Heart right ventricle (tissue), 16 donors: Measurements from ENCODE around the gene SPACA9. TPM values are rescaled to one million over a fixed set of nuclear protein-coding genes. Genes with fewer than 3 reads are reported as not detected.

Source experiments
- ATAC-seq, 8 donors: fragments of 200-7000 bp; cut with Tn5 transposase; one replicate each; pipeline ENCODE4 v1.9.1; 2020; ENCODE audit warnings: mild to moderate bottlenecking in 8 of 8, moderate library complexity in 8 of 8, moderate number of reproducible peaks in 1 of 8
- DNase-seq, 2 donors: peaks; one replicate each; pipeline ENCODE4 v3.0.0-alpha.2; 2020
- H3K27ac ChIP-seq, 10 donors: fragments of 200-600 bp; sonication (generic) in 2 of 10; one replicate each; pipeline versions ENCODE4 v1.5.0 to v1.8.0; 2020 to 2022; ENCODE audit warnings: mild to moderate bottlenecking in 3 of 10
- H3K27me3 ChIP-seq, 7 donors: fragments of 200-600 bp; one replicate each; pipeline ENCODE4 v1.8.0; 2021 to 2022; ENCODE audit warnings: mild to moderate bottlenecking in 2 of 7
- H3K36me3 ChIP-seq, 9 donors: fragments of 200-600 bp; sonication (generic) in 1 of 9; one replicate each; pipeline versions ENCODE4 v1.5.0 to v1.8.0; 2020 to 2022; ENCODE audit warnings: mild to moderate bottlenecking in 2 of 9
- H3K4me1 ChIP-seq, 9 donors: fragments of 200-600 bp; sonication (generic) in 1 of 9; one replicate each; pipeline versions ENCODE4 v1.5.0 to v1.8.0; 2020 to 2022; ENCODE audit warnings: mild to moderate bottlenecking in 4 of 9
- H3K4me3 ChIP-seq, 10 donors: fragments of 200-600 bp; sonication (generic) in 2 of 10; one replicate each; pipeline versions ENCODE4 v1.5.0 to v1.8.0; 2020 to 2022; ENCODE audit warnings: mild to moderate bottlenecking in 7 of 10, moderate library complexity in 2 of 10
- H3K9me3 ChIP-seq, 11 donors: fragments of 200-600 bp in 10 of 11; sonication (generic) in 2 of 11; one replicate each; pipeline versions ENCODE4 v1.5.0 to v1.8.0; 2013 to 2022; ENCODE audit warnings: mild to moderate bottlenecking in 2 of 11, control low read depth in 1 of 11, moderate library complexity in 1 of 11
- CTCF ChIP-seq, 9 donors: fragments of 200-600 bp; sonication (generic) in 2 of 9; IDR thresholded peaks; one replicate each; pipeline versions ENCODE4 v1.5.0 to v1.8.0; 2021 to 2022; ENCODE audit warnings: antibody characterized with exemption in 9 of 9, mild to moderate bottlenecking in 5 of 9, moderate library complexity in 1 of 9
- WGBS, 2 donors: extraction: QIAGEN DNeasy Blood & Tissue Kit; methylation state at CpG; one replicate each; pipeline ENCODE4 v1.1.7; 2013; ENCODE audit warnings: inconsistent platforms in 1 of 2; 5-methylcytosine and 5-hydroxymethylcytosine counted together
- intact Hi-C, 10 donors: fragments of 100-400 bp; cut with DNase I; formaldehyde crosslinking; loops; one replicate each; pipeline versions ENCODE4 v1.11.1 to v1.14.2; 2022
- polyA plus RNA-seq, 2 donors: library from polyadenylated mRNA; stranded (reverse); fragments of 200-250 nt; gene quantifications; one replicate each; pipeline ENCODE4 v1.2.3, GENCODE V29; 2013
- total RNA-seq, 10 donors: library from RNA; stranded (reverse); fragmentation: NEBNext Ultra II Directional in 3 of 10; extraction: Animal tissue kit (Norgen Biotek cat#: 25700) in 3 of 10; gene quantifications; one replicate each; pipeline versions ENCODE4 v1.2.1 to v1.2.4, GENCODE V29; 2021 to 2023
- donor health status: Arrhythmogenic right ventricular cardiomyopathy.
- donor health status: ischemic (EF 13 %, LVEDD 7.1; RV severe dilation, severe dysfunction).
- donor health status: healthy with polysubstance abuse.
- donor health status: DM: no; HTN: yes; CAD: no.
- donor health status: DM: no; HTN: no; CAD: no.
- donor health status: ischemic (EF 25% LVEDD 6.9; RV normal size, moderate dysfunction).
- donor health status: ischemic (EF 25% LVEDD 5.7; RV mildly dilated, moderate dysfunction).
- donor health status: healthy.
- donor health status: DM: yes; HTN: yes; CAD: no.
- donor health status: Ischemic cardiomyopathy.
- donor health status: ischemic (EF 35%, LVEDD 5.7; RV mildly dilated, moderate dysfunction).
- donor health status: nonischemic (EF 11% LVEDD 7.7; RV severe dilation, severe dysfunction).
- donor health status: DM: yes; HTN: yes; CAD: no.
- donor health status: PGD.
- donor health status: ischemic (EF 29% LVEDD 5.4; RV normal size, mild dysfunction).
- donor health status: nonischemic (EF 23%, LVEDD 6.1; RV moderate dilation, normal function).

The SPACA9 gene
- total and polyA plus RNA-seq, 12 donors = 1.7 to 10.1 (median 5.5) TPM

- peak in 6 of 8 donors; percentile 61 to 82 (median 74) for ATAC-seq
- H3K36me3 ChIP-seq = peaks cover 0 to 100% (median 70%) of the 10 kb centered on the region in 9 donors
- no peaks in the 10 kb centered on the region for H3K27me3 ChIP-seq
- peak overlapping the region in 5 of 10 donors; percentile 24 to 45 (median 39) for H3K27ac ChIP-seq
- H3K4me1 ChIP-seq = peaks cover 0 to 10% (median 0%) of the 10 kb centered on the region in 9 donors
- intact Hi-C loops = no loop called here
- H3K4me3 ChIP-seq = no peak overlapping the region
- no peak for TF ChIP-seq CTCF (IDR thresholded peaks at IDR 0.05)
- H3K9me3 ChIP-seq = peaks cover 0 to 6% (median 0%) of the 10 kb centered on the region in 11 donors
- DNase-seq = no peak
- WGBS, 2 donors = 64 to 68% methylated on average over 7 of the region's 7 CpGs
Measured at GRCh38 chr9:132919614-132920268, 41.0 kb downstream of the SPACA9 start.

- DNase-seq = no peak
- H3K4me1 ChIP-seq = peaks cover 0 to 10% (median 0%) of the 10 kb centered on the region in 9 donors
- WGBS, 2 donors = 74 to 75% methylated on average over 9 of the region's 9 CpGs
- no peaks in the 10 kb centered on the region for H3K27me3 ChIP-seq
- no peak overlapping the region for H3K4me3 ChIP-seq
- H3K27ac ChIP-seq = no peak overlapping the region
- TF ChIP-seq CTCF (IDR thresholded peaks at IDR 0.05) = no peak
- H3K9me3 ChIP-seq = no peaks in the 10 kb centered on the region
- intact Hi-C loops = no loop called here
- no peak for ATAC-seq
- H3K36me3 ChIP-seq = peaks cover 0 to 100% (median 73%) of the 10 kb centered on the region in 9 donors
Measured at GRCh38 chr9:132923346-132923902, 44.7 kb downstream of the SPACA9 start.

GRCh38 chr9:132927704-132928103, 49.0 kb downstream of the SPACA9 start:
- Histone ChIP-seq H3K4me3 (no peak overlapping the region), H3K27me3 (no peaks in the 10 kb centered on the region), H3K4me1 (no peaks in the 10 kb centered on the region), H3K27ac (no peak overlapping the region), H3K36me3 (peaks cover 0 to 94% (median 42%) of the 10 kb centered on the region in 9 donors), H3K9me3 (no peaks in the 10 kb centered on the region)
- WGBS, 2 donors = 90 to 95% methylated on average over 7 of the region's 7 CpGs
- intact Hi-C loops = no loop called here
- no peak for DNase-seq
- ATAC-seq = no peak
- no peak for TF ChIP-seq CTCF (IDR thresholded peaks at IDR 0.05)

- WGBS, 2 donors = 94 to 95% methylated on average over 9 of the region's 9 CpGs
- H3K27me3 ChIP-seq = no peaks in the 10 kb centered on the region
- no peaks in the 10 kb centered on the region for H3K9me3 ChIP-seq
- TF ChIP-seq CTCF (IDR thresholded peaks at IDR 0.05) = no peak
- peaks cover 0 to 82% (median 22%) of the 10 kb centered on the region in 9 donors for H3K36me3 ChIP-seq
- no peak for ATAC-seq
- no peak for DNase-seq
- intact Hi-C loops = no loop called here
- no peak overlapping the region for H3K27ac ChIP-seq
- H3K4me1 ChIP-seq = peaks cover 0 to 8% (median 0%) of the 10 kb centered on the region in 9 donors
- H3K4me3 ChIP-seq = no peak overlapping the region
Measured at GRCh38 chr9:132931178-132931735, 52.6 kb downstream of the SPACA9 start.
